Panc1 (cell line): ENCODE results near the gene COL6A1. TPM values are rescaled to one million over a fixed set of nuclear protein-coding genes. Genes with fewer than 3 reads are reported as not detected.

Experiments
- ATAC-seq: fragments of 200-7000 bp; cut with Tn5 transposase; 2 replicates; pipeline ENCODE4 v1.9.1; 2020; ENCODE audit warnings: mild to moderate bottlenecking, moderate library complexity
- BruUV-seq: library from RNA; stranded (reverse); fragments of 400-500 nt; replicated peaks from 2 replicates; lab custom pipeline; 2021; lab: Mats Ljungman, UMichigan
- CTCF ChIA-PET: fragments of 300-600 bp; sonication (Branson Sonifier 250); formaldehyde crosslinking; loops from one replicate; lab custom pipeline; 2022; ENCODE audit warnings: antibody characterized with exemption; lab: Charles Lee
- POLR2A ChIA-PET: fragments of 300-600 bp; sonication (Branson Sonifier 250); formaldehyde crosslinking; loops from one replicate; lab custom pipeline; 2022; ENCODE audit warnings: antibody characterized with exemption; lab: Charles Lee
- DNase-seq: peaks from one replicate; pipeline ENCODE4 v3.0.0-alpha.2; 2010; ENCODE audit warnings: low read depth, low spot score
- H3K27ac ChIP-seq: 2 replicates; pipeline ENCODE4 v1.5.1; 2011; ENCODE audit warnings: mild to moderate bottlenecking, low read length, inconsistent platforms
- H3K27me3 ChIP-seq: fragments of 200-500 bp; sonication (Bioruptor generic); 2 replicates; pipeline ENCODE4 v1.6.0; 2014; ENCODE audit warnings: low read length, inconsistent platforms; ENCODE audit not compliant: control insufficient read depth, insufficient read depth
- H3K36me3 ChIP-seq: fragments of 200-500 bp; sonication (Bioruptor generic); 2 replicates; pipeline ENCODE4 v1.5.1; 2014; ENCODE audit warnings: inconsistent platforms, mild to moderate bottlenecking, low read length, moderate library complexity; ENCODE audit not compliant: control insufficient read depth, insufficient read depth
- H3K4me1 ChIP-seq: 2 replicates; pipeline ENCODE4 v1.5.1; 2011; ENCODE audit warnings: inconsistent platforms, mild to moderate bottlenecking, low read length, moderate library complexity; ENCODE audit not compliant: control insufficient read depth, insufficient read depth
- H3K4me3 ChIP-seq, 2 experiments: 2 replicates each; pipeline ENCODE4 v1.5.1; 2011 to 2012; ENCODE audit warnings: low read depth in 2 of 2, low read length in 2 of 2, mild to moderate bottlenecking in 2 of 2, inconsistent platforms in 1 of 2, moderate library complexity in 1 of 2
- H3K9me3 ChIP-seq: fragments of 200-500 bp; sonication (Bioruptor generic); 2 replicates; pipeline ENCODE4 v1.5.1; 2014; ENCODE audit warnings: low read depth, mild to moderate bottlenecking, inconsistent platforms, low read length, moderate library complexity; ENCODE audit not compliant: control insufficient read depth, insufficient read depth
- CTCF ChIP-seq: fragments of 450-650 bp; IDR thresholded peaks from 2 replicates; pipeline ENCODE4 v1.5.1; 2017; ENCODE audit warnings: mild to moderate bottlenecking
- POLR2AphosphoS5 ChIP-seq: IDR thresholded peaks from 2 replicates; pipeline ENCODE4 v1.6.1; 2012; ENCODE audit warnings: mild to moderate bottlenecking, low read depth, low read length, moderate library complexity
- REST ChIP-seq, 2 experiments: IDR thresholded peaks; 2 replicates each; pipeline ENCODE4 v1.6.1; 2011 to 2012; ENCODE audit warnings: low read depth in 2 of 2, control low read depth in 1 of 2, low read length in 1 of 2, mild to moderate bottlenecking in 1 of 2, moderate library complexity in 1 of 2; ENCODE audit not compliant: insufficient read depth in 1 of 2
- SIN3A ChIP-seq: IDR thresholded peaks from 2 replicates; pipeline ENCODE4 v1.6.1; 2012; ENCODE audit warnings: low read depth, mild to moderate bottlenecking, low read length, moderate library complexity, borderline replicate concordance; ENCODE audit not compliant: insufficient read depth
- TCF7L2 ChIP-seq: IDR thresholded peaks from 2 replicates; pipeline ENCODE4 v1.6.1; 2011; ENCODE audit warnings: mild to moderate bottlenecking, low read depth, low read length, inconsistent platforms
- in situ Hi-C: cut with HindIII; loops from 2 replicates; pipeline ENCODE4 v1.10.0; 2016; ENCODE audit warnings: low sequenced_read_pairs, low pct_unique_long_range_greater_than_20kb
- intact Hi-C: fragments of 100-400 bp; cut with micrococcal nuclease; formaldehyde crosslinking; loops from one replicate; pipeline ENCODE4 v1.10.0; 2022; ENCODE audit not compliant: unreplicated experiment
- total RNA-seq: library from RNA; stranded (reverse); gene quantifications from one replicate; pipeline ENCODE4 v1.2.1, GENCODE V29; 2021; ENCODE audit not compliant: unreplicated experiment

The COL6A1 gene
- total RNA-seq, 1 experiment from 2014 or later: 34.2 TPM

GRCh38 chr21:45990049-45990711 is 8.6 kb downstream of the COL6A1 start:
- no peaks in the 10 kb centered on the region for H3K9me3 ChIP-seq
- no peak for TF ChIP-seq SIN3A
- TF ChIP-seq POLR2AphosphoS5: no peak
- TF ChIP-seq TCF7L2: no peak
- no peak for TF ChIP-seq REST (IDR thresholded peaks at IDR 0.05; ENCODE audit: insufficient read depth in 1 of 2, low read depth in 2 of 2, low read length in 1 of 2)
- TF ChIP-seq CTCF: no peak
- DNase-seq: no peak
- H3K27me3 ChIP-seq: no peaks in the 10 kb centered on the region
- ChIA-PET CTCF (no interaction called here), POLR2A (no interaction called here)
- no peak for ATAC-seq
- H3K27ac ChIP-seq: no peak overlapping the region
- H3K36me3 ChIP-seq: no peaks in the 10 kb centered on the region
- BruUV-seq: no TSS peak
- intact Hi-C loops (no loop called here), in situ Hi-C loops (no loop called here)
- H3K4me1 ChIP-seq: peaks cover under 1% of the 10 kb centered on the region; the same call in 1 of the 2 replicates
- H3K4me3 ChIP-seq: no peak overlapping the region

- Histone ChIP-seq H3K27ac (no peak overlapping the region), H3K4me1 (peaks cover 7% of the 10 kb centered on the region), H3K36me3 (no peaks in the 10 kb centered on the region), H3K9me3 (no peaks in the 10 kb centered on the region), H3K27me3 (no peaks in the 10 kb centered on the region), H3K4me3 (no peak overlapping the region)
- intact Hi-C loops (no loop called here), in situ Hi-C loops (no loop called here)
- ChIA-PET CTCF (no interaction called here), POLR2A (no interaction called here)
- no peak for TF ChIP-seq POLR2AphosphoS5
- no peak for TF ChIP-seq REST (IDR thresholded peaks at IDR 0.05; ENCODE audit: insufficient read depth in 1 of 2, low read depth in 2 of 2, low read length in 1 of 2)
- TF ChIP-seq CTCF: no peak
- TF ChIP-seq SIN3A: no peak
- TF ChIP-seq TCF7L2: no peak
- ATAC-seq (no peak), DNase-seq (no peak)
- no TSS peak for BruUV-seq
Observed at GRCh38 chr21:45990741-45991605, 9.4 kb downstream of the COL6A1 start.
